IPS-NIHi11 (cell line): ENCODE measurements around the gene SDCCAG8.

ENCODE experiments used
- DNase-seq: peaks from one replicate; pipeline ENCODE4 v3.0.0; 2012; ENCODE audit warnings: mixed read lengths, low spot score

SDCCAG8 gene

DNA sequence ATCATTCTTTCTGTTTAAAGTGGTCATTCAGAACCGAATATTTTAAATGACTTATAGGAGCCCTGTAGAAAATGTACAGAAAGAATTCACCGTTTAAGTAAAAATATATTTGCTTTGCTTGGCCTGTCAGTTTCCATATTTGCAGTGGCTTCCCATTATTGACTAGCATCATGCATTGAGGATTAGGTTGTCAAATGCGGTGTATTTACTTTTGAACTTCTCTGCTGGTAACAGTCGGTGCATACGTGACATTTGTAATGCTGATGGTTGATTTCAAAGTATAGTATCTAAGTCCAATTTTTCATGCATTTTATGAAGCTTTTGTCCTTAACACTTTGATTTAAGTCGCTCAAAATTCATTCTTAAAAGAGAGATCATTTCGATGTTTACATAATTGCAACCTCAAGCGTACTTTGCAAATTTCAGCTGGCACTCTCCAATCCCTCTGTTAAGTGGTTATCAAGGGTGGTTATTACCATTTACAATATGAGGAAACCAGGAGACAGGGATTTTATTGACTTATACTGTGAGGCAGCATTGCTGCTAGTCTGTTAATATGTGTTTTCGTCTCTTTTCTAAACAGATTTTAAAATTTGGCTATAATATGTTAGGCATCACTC is 201.6 kb downstream of the SDCCAG8 start:
- no peak for DNase-seq

DNA sequence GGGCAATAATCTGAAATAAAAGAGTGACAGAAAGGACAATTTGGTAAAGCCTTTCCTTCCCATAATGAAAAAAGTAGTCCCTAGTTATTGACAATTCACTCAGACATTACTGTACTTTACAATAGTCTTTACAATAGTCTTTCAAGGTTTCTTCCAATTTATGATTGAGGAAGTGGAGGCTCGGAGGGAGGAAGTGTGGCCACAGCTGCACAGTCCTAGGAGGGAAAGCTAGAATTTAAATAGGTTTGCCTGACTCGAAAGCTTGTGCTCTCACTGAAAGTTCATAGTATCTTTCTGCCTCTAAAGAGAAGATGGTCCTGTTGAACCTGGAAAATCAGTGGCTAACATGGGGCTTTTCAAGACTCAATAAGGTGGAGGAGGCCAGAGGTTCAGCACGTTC is 203.2 kb downstream of the SDCCAG8 start:
- DNase-seq = no peak

DNA sequence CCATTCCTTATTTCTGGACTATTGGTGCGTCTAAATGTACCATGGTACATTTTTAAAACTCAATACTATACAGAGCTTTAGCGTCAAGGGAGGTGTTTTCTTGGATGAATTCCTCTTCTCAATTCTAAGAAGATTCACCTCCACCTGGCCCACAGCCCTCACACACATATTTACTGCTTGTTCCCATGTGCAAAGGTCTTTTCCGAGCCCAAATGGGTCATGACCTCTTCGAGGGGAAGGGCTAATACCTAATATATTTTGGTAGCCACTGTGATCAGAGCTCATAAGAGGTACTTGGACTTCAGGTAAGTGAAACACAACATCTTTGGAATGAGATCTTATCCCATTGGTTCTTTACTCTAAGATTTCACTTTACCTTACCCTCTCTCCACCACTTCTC is 205.9 kb downstream of the SDCCAG8 start:
- DNase-seq = no peak

DNA sequence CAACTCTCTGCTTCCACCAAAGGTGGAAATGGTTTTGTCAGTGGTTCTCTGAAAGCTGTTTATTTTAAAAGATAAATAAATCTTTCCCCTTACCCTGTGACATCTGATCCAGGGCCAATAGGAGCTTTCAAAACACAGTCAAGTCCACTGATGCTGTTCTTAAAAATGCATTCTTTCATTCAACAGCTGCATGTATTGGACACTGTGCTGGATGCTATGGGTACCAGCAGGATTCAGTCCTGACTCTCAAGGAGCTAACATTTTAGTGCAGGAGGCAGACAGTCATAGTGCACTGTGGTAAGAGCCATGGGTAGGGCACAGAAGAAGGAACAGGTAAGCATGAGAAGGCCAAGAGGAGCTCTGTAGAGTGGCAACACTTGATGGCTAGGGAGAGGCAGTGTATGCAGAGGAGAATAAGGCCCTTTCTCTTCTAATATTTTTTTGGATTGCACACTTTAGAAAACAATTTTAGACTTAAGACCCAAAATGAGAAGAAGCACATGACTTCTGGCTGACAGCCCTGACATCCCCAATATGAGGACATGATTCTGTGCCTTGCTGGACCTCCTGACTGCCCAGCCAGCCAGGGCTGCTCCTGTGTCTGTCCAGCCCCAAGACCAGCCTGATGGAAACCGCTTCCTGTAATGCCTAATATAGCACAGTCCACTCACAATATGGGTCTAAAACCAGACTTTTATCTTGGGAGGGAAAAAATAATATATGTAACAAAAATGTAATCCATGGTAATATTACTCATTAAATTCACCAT is 207.3 kb downstream of the SDCCAG8 start:
- no peak for DNase-seq

DNA sequence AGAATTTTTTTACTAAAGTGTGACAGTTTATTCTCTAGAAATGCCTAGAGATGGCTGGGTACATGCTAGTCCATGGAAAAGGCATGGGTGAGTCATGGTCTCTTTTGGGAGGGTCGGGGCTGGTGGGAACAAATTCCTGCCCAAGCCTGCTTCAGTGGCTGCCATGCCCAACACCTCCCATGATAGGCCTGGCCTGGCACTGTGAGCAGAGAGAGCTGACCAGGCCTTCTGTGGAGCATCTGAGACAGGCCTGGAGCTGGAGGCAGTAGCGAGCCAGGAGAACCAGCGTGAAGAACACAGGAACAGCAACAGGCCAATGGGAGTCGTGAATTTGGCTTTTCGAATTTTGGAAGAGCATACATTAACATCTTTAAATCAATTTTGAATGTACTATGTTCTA is 209.2 kb downstream of the SDCCAG8 start:
- DNase-seq = no peak

DNA sequence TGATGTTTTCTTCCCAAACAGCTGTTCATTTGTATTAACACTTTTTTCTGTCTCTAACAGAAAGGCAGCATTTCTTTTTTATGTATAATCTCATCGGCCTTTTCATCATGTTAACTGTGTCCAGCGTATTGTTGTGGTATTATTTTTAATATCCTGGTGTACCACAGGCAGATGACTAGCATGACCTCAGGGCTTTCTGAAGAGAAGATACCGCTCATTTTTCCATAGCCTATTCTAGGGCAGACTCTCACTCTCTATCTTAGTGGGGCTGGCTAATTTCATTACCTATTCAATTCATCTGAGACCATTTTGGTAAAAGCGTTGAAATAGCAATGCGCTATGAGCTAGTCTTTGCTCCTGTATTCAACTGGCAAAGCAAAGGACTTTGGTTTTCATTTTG is 209.9 kb downstream of the SDCCAG8 start:
- no peak for DNase-seq

DNA sequence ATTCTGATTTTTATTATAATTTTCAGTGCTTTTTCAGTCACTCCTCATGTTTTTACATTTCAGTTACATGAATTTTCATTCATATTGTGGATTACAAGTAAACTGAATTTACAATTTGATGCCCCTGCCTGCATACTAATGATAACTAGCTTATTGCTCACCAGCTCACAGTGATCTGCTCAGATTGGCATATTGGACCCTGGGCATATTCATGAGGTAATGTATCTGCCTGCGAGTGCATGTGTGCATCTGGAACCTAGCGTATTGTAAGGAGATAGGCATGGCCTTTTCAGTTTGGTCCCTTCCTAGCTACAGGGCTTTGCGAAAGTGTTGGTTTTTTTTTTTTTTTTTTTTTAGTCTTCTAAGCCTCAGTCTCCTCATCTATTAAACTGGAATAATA is 213.7 kb downstream of the SDCCAG8 start:
- no peak for DNase-seq

DNA sequence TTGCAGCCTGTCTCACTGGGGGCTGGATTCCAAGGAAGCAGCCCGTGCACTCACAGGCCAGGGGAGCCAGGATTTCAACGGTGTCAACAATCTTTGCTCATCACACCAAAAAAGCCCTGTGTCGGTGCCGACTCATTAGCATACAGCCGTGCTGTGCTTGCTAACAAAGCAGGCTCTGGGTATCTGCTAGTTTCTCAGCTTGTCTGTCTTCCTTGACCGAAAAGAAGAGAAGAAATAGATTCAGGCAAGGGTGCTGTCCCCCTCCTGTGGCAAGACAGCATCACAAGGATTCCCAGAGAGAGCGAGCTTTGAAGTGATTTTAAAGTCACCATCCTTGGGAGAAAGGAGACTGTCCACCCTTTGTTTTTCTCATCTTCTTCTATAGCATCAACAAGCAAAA is 214.7 kb downstream of the SDCCAG8 start:
- no peak for DNase-seq

DNA sequence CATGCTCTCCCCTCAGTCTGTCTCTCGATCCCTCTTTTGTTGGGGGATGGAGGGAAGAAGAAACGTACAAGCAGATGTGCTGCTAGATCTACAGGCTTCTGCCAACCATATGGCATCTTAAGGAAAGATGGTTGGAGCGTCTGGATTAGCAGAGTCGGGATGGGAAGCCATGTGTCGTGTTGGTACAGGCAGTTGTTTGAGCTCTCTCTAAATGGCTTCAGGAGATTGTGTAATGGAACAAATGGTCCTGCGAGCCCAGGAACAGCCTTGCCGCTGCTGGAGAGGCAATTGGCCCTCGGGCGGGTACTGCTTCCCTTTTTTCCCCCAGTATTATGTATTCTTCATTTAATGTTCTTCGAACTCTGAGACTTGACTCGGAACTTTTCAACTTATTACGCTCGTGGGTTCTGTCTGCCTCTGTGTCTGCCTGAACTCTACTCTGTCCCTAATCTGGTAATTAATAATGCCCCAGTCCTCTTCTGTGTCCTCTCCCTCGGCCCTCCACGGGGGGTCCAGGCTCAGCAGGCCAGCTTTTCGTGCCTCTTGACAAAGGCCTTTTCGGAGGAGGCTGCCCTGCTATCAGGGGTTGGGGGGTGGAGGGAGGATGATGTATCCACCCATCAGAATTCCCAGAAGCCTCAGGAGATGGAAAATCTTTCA is 215.3 kb downstream of the SDCCAG8 start:
- no peak for DNase-seq

DNA sequence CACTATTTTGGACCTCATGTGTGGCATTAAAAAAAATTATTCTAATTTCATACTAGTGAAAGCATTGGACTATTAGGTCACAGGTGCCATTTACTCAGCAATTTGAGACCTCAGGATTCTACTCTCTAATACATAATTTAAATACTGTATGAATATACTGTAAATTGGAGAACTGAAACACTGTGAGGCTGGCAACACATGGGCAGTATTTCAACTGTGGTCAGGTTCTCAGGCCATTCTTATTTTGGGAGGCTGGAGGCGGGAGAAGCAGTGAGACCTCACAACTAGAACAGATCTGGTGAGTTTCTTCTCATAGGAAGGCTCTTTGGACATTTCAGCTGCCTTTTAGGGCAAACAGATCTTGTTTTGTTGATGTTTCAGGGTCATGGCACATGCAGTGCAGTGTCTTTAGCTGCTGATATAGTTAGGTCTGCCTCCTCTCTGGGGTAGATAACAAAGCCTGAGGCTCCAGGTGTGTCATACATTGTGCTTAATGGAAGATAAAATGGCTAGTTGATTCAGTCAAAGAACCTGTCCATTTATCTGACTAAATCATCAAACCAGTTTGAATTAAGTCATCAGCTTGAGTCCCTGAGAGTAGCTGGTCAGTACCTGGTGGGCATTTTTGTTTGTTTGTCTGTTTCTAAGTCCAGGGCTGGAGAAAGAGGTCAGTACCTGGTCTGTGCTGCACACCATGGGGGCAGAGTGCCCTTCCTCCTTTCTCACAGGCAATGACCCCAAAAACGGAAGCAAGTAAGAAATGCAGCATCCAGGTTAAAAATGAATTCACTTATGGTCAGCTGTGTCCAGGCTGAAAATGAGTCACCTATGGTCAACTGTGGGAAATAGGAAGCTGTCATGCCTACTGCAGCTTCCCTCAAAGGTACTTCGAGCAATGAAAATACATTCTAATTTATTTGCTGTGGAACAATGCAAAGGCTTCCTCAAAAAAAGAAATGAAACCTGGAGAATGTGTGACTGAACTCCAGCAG is 216.2 kb downstream of the SDCCAG8 start:
- DNase-seq = no peak

DNA sequence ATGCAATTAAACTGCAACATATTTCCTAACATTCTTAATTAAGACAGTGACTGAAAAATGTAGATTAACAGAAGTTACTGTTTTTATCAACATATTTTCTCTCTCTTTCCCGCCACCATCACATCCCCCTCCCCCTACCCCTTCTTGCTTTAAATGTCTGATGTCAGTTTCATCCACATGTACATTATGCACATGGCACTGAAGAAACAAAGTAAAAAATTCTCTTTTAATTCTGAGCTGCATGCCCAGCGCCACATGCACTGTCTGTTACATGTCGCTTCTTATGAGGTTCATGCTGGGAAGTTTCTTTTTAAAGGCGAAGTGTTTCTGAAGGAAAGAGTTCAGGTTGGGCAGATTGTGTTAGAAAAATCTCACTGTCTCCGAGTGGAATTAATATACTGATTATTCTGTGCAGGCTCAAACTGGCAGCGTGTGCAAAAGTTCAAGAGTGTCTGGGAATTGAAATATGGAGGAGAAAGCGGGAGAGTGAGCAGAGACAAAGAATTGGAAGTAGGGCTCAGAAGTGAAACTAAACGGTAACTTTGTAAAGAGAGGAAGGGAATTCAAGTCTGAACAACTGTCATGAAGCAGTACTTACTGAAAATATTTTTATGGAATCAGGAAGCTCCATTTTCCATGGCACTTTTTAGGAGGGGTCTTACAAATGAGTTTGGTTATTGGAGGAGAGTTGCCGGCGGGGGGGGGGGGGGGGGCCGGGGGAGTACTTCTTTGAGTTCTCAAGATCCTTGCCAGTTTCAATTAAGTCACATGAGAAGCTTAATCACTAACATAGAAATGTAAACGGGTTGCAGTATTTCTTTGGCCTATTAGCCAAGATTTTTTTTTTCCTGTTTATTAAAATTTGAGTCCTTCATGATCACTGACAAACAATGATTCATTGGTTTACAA is 217.6 kb downstream of the SDCCAG8 start:
- DNase-seq = no peak

DNA sequence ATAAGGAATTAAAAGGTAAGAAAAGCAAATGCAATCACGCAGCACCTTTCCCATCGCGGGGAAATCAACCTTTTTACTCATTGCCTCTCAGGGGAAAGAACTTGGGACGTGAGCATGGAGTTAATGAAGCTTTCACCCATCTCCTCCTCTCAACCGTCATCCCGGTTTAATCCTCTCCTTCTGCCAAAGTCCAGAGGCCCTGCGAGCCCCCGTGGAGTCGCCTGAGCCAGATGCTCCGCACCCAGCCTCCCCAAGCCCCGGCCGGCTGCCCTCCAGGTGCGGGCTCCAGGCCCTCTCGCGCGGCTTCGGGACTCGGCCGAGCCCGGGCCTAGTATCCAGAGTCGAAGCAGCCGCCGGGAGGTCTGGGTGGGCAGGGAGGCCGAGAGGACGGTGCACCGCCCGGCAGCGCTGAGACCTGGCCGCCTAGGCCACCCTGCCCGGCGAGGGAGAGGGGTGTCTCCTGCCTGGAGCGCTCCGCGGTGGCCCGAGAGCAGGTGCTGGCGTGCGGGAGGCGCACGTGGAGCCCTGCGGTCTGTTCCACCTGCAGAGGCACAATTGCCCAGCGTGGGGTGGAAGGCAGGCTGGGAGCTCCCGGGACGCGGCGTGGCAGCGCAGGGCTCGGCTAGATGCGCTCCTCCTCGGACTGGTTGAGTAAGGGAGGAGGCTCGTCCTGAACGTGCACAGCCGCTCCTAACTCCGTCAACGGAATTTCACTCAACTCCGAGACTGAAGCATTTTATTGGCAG is 218.5 kb downstream of the SDCCAG8 start:
- DNase-seq = peak; percentile 41

DNA sequence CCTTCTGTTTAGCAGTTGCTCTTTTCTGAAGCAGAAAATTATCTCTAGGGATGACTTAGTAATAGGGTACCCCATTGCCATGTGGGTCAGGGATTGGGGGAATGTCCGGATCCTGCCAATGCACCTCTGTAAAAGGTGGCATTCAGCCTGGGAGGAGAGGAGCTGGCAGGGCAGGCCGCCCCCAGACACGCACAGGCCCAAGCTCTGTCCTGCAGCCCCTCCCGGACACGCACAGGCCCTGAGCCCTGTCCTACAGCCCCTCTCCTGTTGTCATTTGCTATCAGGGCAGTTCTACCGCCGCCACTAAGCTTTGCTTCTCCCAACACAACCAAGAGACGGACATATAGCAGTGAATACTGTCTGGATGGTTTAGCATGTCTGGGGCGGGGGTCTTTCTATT is 219.1 kb downstream of the SDCCAG8 start:
- no peak for DNase-seq

DNA sequence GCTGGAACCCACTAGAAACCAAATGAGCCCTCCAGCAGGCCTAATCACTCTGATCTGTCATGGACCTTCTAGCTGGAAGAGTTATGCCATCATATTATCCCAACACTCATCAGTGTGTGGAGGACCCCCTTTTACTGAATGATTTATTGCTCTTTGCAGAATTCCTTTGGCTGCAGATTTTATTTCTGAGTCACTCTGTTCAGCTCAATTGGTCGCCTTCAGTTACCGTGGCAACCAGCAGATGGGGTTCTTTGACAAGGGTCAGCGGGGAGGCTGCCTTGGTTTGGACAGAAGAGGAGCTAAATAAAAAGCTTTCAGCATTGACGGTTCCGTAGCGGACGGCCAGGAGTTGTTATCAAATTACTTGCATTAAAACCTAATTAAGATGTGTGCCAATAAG is 220.1 kb downstream of the SDCCAG8 start:
- peak; percentile 66 for DNase-seq

DNA sequence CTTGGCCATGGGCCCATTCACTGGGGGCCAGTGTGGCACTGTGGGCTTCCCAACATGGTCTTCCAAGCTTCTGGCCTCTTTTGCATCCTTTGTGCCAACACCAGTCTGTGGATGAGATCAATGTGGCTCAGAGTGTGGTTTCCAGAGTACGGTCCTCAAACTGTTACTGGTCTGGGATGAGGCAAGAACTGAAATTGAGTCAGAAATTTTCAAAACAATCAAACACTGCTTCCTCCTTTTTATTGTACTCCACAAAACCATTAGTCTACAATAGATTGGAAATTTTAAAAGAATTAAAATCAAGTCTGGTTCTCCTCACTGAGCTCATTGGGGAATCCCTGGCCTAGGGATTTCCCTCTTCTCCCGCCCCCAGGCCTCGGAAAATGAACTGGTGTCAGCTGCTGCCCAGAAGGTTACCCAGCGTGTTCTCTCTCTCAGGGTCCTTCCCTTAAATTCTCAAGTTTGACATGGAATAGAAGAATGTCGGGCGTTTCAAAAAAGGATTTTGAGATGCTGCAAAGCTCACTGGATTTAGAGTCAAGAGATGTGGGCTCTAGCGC is 222.0 kb downstream of the SDCCAG8 start:
- DNase-seq = no peak

DNA sequence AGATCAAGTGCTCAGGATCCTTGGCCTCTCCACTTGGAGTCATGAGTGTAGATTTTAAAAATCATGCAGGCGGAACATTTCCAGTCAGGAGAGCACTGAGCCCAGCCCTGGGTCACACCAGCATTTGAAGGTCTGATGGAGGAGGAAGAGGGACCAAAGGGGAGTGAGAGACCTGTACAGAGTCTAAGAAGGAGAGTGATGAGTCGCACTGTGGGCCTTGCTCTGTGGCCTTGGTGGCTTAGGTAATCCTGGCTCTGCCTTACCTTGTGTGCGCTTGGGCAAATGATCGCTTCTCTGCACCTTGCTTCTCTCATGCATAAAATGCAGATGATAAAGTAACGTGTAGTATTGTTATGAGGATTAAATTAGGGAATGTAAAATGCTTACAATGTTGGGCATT is 225.3 kb downstream of the SDCCAG8 start:
- DNase-seq = no peak

DNA sequence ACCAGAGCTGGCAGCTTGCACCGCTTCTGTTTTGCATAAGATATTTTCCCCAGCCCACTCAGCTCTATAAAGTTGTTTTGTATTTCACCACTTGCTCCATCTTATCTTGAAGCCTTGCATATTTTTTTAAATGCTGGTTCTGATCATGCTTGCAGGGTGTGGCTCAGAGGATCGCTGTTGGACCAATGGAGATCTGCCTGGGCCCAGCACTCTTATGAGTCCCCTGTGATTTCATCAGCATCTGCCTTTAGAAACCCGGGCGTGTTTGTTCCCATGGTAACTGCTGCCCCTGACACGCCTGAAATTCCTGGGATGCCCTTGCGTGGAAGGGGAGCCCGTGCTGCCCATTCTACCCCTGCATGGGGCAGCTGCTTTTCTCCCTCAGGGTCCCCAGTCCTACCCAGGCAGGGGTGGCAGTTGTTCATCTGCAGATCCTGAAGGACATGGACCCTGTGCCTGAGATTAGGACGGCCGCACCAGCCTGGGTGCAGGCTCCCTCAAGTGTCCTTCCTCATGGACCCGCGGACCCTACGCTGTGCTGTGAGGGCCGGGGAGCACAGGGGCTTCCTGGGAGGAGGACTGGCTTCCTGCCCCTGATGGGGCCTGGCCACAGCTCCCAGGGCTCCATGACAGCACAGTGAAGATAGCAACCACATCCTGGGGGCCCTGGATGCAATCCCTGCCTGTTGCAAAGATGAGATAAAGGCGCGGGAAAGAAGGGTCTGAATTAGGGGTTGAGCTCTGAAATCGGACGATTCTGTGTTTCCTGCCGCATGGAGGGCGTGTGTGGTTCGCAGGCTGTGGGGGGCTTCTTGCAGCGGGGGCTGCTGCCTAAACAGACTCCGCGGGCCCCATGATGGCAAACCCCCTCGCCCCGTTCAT is 226.5 kb downstream of the SDCCAG8 start:
- no peak for DNase-seq

DNA sequence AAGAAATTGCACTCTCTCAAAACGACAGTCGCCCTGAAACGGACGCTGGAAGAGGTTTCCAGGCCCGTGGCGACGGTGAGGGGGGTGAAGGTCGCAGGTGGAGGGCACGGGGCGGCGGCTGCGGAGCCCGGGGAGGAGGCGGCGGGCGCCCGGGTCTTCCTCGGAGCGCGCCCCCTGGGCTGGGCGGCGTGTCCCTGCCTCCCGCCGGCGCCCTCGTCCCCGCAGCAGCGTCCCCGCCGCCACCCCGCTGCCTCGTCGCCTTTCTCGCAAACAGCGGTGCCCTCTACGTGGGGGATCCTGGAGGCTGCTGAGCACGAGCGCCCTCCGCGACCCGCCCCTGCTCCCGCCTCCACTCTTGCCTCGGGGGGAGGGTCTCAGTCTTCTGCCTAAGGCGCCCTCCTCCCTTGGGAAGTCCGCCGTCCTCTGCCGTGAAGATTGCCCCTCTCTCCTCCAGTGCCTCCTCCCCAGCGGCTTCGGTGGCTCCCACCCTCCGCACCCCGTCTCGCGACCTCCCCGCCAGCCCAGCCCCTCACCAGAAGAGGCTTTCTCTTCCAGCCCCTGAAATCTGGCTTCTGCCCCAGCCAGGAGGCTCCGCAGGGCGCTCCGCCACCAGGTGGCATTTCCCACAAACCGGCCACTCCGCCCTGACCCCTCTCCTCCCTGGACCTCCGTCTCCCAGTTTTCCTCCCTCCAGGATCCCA is 227.4 kb downstream of the SDCCAG8 start:
- peak; percentile 69 for DNase-seq
